Activated gamma-delta T cell treated with anti-CD3 and anti-CD28 coated beads, Interleukin-2, amount 50 U/mL, for 16 hours (primary cell): ENCODE data around the gene DEFB131A.
"Not testable (repeated sequence)": the region's sequence is repeated elsewhere in the genome, so short reads cannot be mapped to it uniquely, and the experiment has no call there.

ENCODE experiments used
- DNase-seq: peaks from one replicate; pipeline ENCODE4 v3.0.0-alpha.2; 2020; ENCODE audit warnings: low read depth

Gene DEFB131A, protein sequence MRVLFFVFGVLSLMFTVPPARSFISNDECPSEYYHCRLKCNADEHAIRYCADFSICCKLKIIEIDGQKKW

DNA sequence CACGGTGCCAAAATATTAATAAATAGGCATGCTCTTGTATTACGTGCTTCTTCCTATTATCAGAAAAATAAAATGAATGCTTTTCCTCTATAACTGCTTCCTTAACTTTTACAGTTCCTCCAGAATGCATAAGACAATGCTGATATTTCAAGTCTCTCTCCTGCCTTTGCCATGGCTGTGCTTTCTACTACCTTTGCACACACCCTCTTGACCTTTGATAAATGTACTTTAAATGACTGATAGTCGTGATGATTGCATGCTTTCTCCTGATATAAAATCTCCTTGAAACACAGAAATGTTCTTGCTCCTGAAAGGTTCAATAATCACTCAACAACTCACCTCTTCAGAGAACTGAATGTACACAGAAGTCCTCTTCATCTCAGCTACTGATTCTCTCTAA is at the start of gene DEFB131A:
Gene DEFB131A (plus strand): TSS at position 301 of the 400 bp plus-strand sequence. CDS start 120 bp downstream, outside the sequence.
- not testable (repeated sequence) for DNase-seq

- DNase-seq, result not testable (repeated sequence)
Observed at GRCh38 chr4:9405774-9406173, 38.4 kb upstream of the DEFB131A start.

GRCh38 chr4:9406491-9406890 is 37.7 kb upstream of the DEFB131A start:
- DNase-seq, result not testable (repeated sequence)

GRCh38 chr4:9409793-9410192 is 34.4 kb upstream of the DEFB131A start:
- no peak for DNase-seq

- DNase-seq, result not testable (repeated sequence)
Observed at GRCh38 chr4:9421884-9422455, 22.2 kb upstream of the DEFB131A start.

DNA sequence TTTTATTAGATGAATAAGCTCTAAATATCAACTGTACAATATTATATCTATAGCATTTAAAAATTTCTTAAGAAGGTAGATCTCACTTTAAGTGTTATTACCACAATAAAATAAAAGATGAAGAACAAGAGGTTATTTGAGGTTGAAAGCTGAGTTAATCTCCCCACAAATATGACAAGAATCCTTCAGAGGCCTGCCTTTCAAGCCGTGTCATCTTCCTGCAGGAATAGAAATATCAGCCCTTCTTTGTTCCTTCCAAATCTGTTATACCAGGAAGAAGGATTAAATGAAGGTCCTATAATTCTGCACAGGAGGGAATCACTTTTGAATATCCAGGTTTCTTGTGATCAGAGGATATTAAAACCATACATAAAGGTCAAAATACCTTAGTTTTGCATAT is 18.3 kb upstream of the DEFB131A start:
- DNase-seq, result not testable (repeated sequence)

DNA sequence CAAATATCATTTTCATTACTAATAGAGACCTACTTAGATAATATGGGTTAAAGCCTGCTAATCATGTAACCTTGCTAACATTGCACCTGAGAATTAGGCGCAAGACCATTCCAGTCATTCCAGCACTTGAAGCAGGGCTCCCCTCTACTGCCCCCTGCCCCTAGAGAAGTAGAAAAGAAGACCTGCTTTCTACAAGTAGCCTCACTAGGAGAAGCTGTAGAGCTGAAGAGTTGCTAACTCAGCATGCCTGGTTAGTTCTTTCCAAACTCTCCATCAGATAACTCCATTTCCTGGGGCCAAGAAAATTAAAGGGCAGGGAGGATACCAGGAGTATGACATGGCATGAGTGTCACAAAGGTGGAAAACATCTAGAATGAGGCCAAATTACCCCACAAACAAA is 14.2 kb upstream of the DEFB131A start:
- not testable (repeated sequence) for DNase-seq

- DNase-seq, result not testable (repeated sequence)
Observed at GRCh38 chr4:9433320-9433719, 10.9 kb upstream of the DEFB131A start.

DNA sequence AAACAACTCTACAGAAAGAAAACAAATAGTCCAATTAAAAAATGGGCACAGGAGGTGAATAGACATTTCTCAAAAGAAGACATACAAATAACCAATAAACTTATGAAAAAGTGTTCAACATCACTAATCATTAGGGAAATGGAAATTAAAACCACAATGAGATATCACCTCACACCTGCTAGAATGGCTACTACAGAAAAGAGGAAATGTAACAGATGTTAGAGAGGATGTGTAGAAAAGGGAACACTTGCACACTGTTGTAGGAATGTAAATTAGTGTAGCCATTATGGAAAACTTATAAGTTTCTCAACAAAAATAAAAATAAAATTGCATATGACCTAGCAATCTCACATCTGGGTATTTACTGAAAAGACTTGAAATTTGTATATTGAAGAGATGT is 7.5 kb upstream of the DEFB131A start:
- not testable (repeated sequence) for DNase-seq

GRCh38 chr4:9442355-9442754 is 1.9 kb upstream of the DEFB131A start:
- DNase-seq, result not testable (repeated sequence)

- DNase-seq, result not testable (repeated sequence)
Observed at GRCh38 chr4:9444681-9445080, 467 bp downstream of the DEFB131A start.

- DNase-seq, result not testable (repeated sequence)
Observed at GRCh38 chr4:9452251-9452650, 8.0 kb downstream of the DEFB131A start.

DNA sequence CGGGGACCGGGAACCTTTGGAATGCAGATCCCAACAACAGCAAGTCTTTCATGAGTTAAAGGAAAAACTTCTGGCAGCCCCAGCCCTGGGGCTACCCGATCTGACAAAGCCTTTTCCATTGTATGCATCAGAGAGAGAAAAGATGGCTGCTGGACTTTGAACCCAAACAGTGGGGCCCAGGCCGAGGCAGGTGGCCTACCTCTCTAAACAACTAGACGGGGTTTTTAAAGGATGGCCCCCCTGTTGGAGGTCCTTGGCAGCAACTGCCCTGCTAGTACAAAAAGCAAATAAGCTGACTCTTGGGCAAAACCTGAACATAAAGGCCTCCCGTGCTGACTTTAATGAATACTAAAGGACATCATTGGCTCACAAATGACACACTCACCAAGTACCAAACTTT is 10.1 kb downstream of the DEFB131A start:
- DNase-seq, result not testable (repeated sequence)

DNA sequence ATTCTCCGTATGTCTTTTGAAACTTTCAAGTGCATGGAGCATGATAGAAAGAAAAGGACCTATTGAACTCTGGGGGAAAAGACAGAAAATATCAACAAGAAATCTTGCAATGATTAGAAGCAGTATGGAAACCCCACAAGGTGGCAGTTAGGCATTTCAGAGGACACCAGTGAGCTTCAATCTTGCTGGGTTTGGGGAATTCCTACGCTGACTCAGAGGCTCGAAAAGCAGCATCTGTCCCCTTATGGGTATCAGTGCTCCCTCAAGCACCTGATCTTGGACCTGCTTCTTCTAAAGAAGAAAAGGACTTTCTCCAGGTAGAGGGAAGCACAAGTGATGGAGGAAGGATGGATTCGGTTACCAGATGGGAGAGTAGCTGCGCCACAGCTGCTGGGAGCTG is 10.8 kb downstream of the DEFB131A start:
- not testable (repeated sequence) for DNase-seq

GRCh38 chr4:9479466-9479865 is 35.3 kb downstream of the DEFB131A start:
- not testable (repeated sequence) for DNase-seq

DNA sequence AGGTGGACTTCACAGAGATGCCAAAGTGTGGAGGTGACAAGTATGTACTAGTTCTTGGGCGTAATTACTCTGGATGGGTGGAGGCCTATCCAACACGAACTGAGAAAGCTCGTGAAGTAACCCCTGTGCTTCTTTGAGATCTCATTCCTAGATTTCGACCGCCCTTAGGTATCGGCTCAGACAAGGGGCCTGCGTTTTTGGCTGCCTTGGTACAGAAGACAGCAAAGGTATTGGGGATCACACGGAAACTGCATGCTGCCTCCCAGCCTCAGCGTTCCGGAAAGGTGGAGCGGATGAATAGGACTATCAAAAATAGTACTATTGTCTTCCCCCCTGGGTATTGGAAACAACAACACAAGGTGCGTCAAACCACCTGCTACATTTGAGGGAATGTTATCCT is 35.9 kb downstream of the DEFB131A start:
- not testable (repeated sequence) for DNase-seq

DNA sequence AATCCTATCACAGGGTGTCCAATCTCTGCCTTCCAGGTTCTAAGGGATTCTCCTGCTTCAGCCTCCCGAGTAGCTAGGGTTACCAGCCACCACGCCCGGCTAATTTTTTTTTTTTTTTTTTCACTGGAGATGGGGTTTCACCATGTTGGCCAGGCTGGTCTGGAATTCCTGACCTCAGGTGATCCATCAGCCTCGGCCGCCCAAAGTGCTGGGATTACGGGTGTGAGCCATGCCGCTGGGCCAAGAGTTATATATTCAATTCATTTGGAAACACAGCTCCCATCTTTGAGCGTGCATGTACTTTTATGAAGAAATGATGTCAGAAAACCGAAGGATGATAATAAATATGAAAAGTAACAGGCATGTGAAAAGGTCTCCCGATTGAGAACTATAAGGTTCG is 38.7 kb downstream of the DEFB131A start:
- not testable (repeated sequence) for DNase-seq

- not testable (repeated sequence) for DNase-seq
Observed at GRCh38 chr4:9483682-9484081, 39.5 kb downstream of the DEFB131A start.

DNA sequence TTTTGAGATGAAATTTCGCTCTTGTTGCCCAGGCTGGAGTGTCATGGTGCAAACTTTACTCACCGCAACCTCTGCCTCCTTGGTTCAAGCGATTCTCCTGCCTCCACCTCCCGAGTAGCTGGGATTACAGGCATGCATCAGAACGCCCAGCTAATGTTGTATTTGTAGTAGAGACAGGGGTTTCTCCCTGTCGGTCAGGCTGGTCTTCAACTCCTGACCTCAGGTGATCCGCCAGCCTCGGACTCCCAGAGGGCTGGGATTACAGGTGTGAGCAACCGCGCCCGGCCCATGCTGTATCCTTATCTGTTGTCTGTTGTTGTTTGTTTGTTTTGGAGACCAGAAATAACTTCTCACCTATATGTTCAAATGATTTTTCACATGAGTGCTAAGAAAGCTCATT is 42.7 kb downstream of the DEFB131A start:
- DNase-seq, result not testable (repeated sequence)

DNA sequence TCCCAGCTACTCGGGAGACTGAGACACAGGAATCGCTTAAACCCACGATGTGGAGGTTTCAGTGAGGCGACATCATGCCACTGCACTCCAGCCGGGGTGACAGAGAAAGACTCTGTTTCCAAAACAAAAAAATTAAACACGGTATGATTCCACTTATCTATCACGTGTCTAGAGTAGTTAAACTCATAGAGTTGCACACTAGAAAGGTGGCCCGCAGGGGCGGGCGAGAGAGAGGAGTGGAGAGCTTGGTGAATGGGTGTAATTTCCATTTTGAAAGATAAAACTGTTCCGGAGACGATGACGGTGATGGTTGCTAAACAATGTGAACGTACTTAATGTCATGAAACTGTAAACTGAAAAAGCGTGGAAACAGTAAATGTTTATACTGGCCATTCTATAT is 44.6 kb downstream of the DEFB131A start:
- not testable (repeated sequence) for DNase-seq

DNA sequence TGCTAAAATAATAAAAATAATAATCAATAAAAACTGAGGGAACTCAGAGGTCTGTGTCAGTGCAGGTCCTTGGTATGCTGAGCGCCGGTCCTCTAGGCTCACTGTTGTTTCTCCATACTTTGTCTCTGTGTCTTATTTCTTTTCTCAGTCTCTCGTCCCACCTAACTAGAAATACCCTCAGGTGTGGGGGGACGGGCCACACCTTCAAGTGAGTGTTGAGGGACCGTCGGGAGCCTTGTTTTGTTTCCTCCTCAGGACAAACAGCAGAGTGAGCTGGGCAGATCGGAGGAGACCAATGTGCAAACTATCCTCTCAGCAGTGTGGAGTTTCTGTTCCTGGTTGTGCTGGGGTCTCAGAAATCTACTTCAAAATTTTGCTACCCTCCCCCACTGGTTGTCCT is 46.3 kb downstream of the DEFB131A start:
- not testable (repeated sequence) for DNase-seq

DNA sequence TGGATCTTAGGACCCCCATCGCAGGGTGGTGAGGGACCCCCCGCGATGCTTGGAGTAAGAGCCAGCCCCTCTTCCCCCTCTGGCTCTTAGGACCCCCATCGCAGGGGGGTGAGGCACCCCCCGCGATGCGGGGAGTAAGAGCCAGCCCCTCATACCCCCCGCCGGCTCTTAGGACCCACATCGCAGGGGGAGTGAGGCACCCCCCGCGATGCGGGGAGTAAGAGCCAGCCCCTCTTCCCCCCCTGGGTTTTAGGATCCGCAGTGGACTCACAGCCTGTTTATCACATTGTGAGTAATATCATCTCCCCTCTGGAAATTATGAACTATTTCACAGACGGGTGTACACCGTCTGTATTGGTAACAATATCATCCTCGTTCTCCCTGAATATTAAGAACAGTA is 46.8 kb downstream of the DEFB131A start:
- DNase-seq, result not testable (repeated sequence)

DNA sequence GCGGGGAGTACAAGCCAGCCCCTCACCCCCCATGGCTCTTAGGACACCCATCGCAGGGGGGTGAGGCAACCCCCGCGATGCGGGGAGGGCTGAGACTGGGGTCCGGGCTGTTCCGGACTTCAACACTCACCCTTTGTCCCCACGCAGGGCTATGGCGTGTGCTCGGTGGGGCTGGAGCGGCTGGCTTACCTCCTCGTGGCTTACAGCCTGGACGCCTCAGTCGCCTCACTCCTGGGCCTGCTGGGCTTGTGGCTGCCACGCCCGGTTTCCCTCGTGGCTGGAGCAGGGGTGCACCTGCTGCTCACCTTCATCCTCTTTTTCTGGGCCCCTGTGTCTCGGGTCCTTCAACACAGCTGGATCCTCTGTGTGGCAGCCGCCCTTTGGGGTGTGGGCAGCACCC is 49.4 kb downstream of the DEFB131A start:
- DNase-seq, result not testable (repeated sequence)
